Measurements from ENCODE around the gene FAM222B.
"Not testable (repeated sequence)": the region's sequence is repeated elsewhere in the genome, so short reads cannot be mapped to it uniquely, and the experiment has no call there.

FAM222B gene

GRCh38 chr17:28842282-28843012, at the start of gene FAM222B:
TSS of gene FAM222B (minus strand) at chr17:28842790. CDS start at chr17:28766667, 76,123 bp downstream.
- DNase-seq: peak; percentile 91

GRCh38 chr17:28892024-28892423, 49.4 kb upstream of the FAM222B start:
- no peak for DNase-seq

GRCh38 chr17:28891201-28891600, 48.6 kb upstream of the FAM222B start:
- DNase-seq: no peak

GRCh38 chr17:28889996-28890395, 47.4 kb upstream of the FAM222B start:
- no peak for DNase-seq

- DNase-seq: no peak
These were observed 46.2 kb upstream of the FAM222B start for GRCh38 chr17:28888832-28889231.

- DNase-seq: no peak
These were observed 45.4 kb upstream of the FAM222B start for GRCh38 chr17:28887871-28888471.

- DNase-seq: no peak
These were observed 43.4 kb upstream of the FAM222B start for GRCh38 chr17:28885951-28886350.

GRCh38 chr17:28885363-28885762, 42.8 kb upstream of the FAM222B start:
- no peak for DNase-seq

- DNase-seq: no peak
These were observed 41.5 kb upstream of the FAM222B start for GRCh38 chr17:28883967-28884702.

GRCh38 chr17:28882154-28882895, 39.7 kb upstream of the FAM222B start:
- no peak for DNase-seq

GRCh38 chr17:28881533-28882056, 39.0 kb upstream of the FAM222B start:
- DNase-seq: no peak

GRCh38 chr17:28880572-28880945, 38.0 kb upstream of the FAM222B start:
- DNase-seq: no peak

GRCh38 chr17:28879886-28880571, 37.4 kb upstream of the FAM222B start:
- DNase-seq: no peak

GRCh38 chr17:28878981-28879380, 36.4 kb upstream of the FAM222B start:
- DNase-seq: no peak

GRCh38 chr17:28878158-28878910, 35.7 kb upstream of the FAM222B start:
- no peak for DNase-seq

GRCh38 chr17:28877150-28877711, 34.6 kb upstream of the FAM222B start:
- DNase-seq: not testable (repeated sequence)

GRCh38 chr17:28875848-28876550, 33.4 kb upstream of the FAM222B start:
- no peak for DNase-seq

GRCh38 chr17:28874750-28875149, 32.2 kb upstream of the FAM222B start:
- no peak for DNase-seq

GRCh38 chr17:28873839-28874238, 31.2 kb upstream of the FAM222B start:
- DNase-seq: no peak

GRCh38 chr17:28871056-28871579, 28.5 kb upstream of the FAM222B start:
- DNase-seq: no peak

All from femur (tissue), 1 donor.